A549 (cell line): Measurements from ENCODE around the gene LACTBL1. TPM values are rescaled to one million over a fixed set of nuclear protein-coding genes. Genes with fewer than 3 reads are reported as not detected.

ENCODE experiments used
- ATAC-seq, 2 experiments: fragments of 200-7000 bp in 1 of 2; fragments of >200 bp in 1 of 2; cut with Nextera tagmentation in 1 of 2; cut with Tn5 transposase in 1 of 2; 3 replicates each; pipeline versions ENCODE4 v1.8.0 to v1.9.1; 2018 to 2020; ENCODE audit warnings: mild to moderate bottlenecking in 1 of 2, moderate library complexity in 1 of 2
- CTCF ChIA-PET: fragments of 300-600 bp; sonication (Branson Sonifier 250); formaldehyde crosslinking; extraction: SDS; loops from one replicate; lab custom pipeline; 2021; ENCODE audit warnings: antibody characterized with exemption, inconsistent platforms; lab: Yijun Ruan, JAX
- POLR2A ChIA-PET: fragments of 350-600 bp; formaldehyde crosslinking; extraction: SDS; loops from one replicate; lab custom pipeline; 2021; ENCODE audit warnings: antibody characterized with exemption, inconsistent platforms; lab: Yijun Ruan, JAX
- DNase-seq, 2 experiments: peaks; one replicate each; pipeline versions ENCODE4 v3.0.0 to v3.0.0-alpha.2; 2011 to 2016; ENCODE audit warnings: low read depth in 1 of 2, low spot score in 1 of 2
- FAIRE-seq: peaks from 2 replicates; lab custom pipeline; 2011; peaks lifted over from hg19 to GRCh38; lab: Jason Lieb, UNC
- H3K27ac ChIP-seq, 2 experiments: fragments of >200 bp; sonication (Bioruptor Twin); formaldehyde crosslinking; 3 replicates each; pipeline ENCODE4 v1.5.1; 2016 to 2017
- H3K4me1 ChIP-seq: fragments of >200 bp; sonication (Bioruptor Twin); formaldehyde crosslinking; 3 replicates; pipeline ENCODE4 v1.6.1; 2016
- H3K4me2 ChIP-seq: fragments of >200 bp; sonication (Bioruptor Twin); formaldehyde crosslinking; 3 replicates; pipeline ENCODE4 v1.6.1; 2016
- H3K4me3 ChIP-seq: fragments of >200 bp; sonication (Bioruptor Twin); formaldehyde crosslinking; 3 replicates; pipeline ENCODE4 v1.5.1; 2016
- H3K9me3 ChIP-seq: fragments of >200 bp; sonication (Bioruptor Twin); formaldehyde crosslinking; 3 replicates; pipeline ENCODE4 v1.6.1; 2016
- CBX2 ChIP-seq: fragments of 200-600 bp; sonication (generic); IDR thresholded peaks from 2 replicates; pipeline ENCODE4 v1.6.1; 2016; ENCODE audit warnings: low read depth, mild to moderate bottlenecking, borderline replicate concordance
- CBX8 ChIP-seq: fragments of 200-600 bp; sonication (generic); IDR thresholded peaks from 2 replicates; pipeline ENCODE4 v1.6.1; 2016
- EP300 ChIP-seq, 2 experiments: fragments of >200 bp; sonication (Bioruptor Twin); formaldehyde crosslinking; IDR thresholded peaks; 2 replicates in 1 of 2; 3 replicates in 1 of 2; pipeline ENCODE4 v1.6.1; 2016 to 2017
- ESRRA ChIP-seq: fragments of 150-350 bp; IDR thresholded peaks from 2 replicates; pipeline ENCODE4 v1.6.1; 2014; ENCODE audit warnings: mild to moderate bottlenecking, low read length, borderline replicate concordance
- FOSL2 ChIP-seq, 2 experiments: fragments of 450-650 bp in 1 of 2; fragments of >200 bp in 1 of 2; sonication (Bioruptor Twin) in 1 of 2; formaldehyde crosslinking; IDR thresholded peaks; 2 replicates each; pipeline versions ENCODE4 v1.5.0 to v1.6.1; 2016 to 2020; ENCODE audit warnings: mild to moderate bottlenecking in 1 of 2, moderate library complexity in 1 of 2
- HDAC2 ChIP-seq: fragments of 200-600 bp; sonication (generic); IDR thresholded peaks from 2 replicates; pipeline ENCODE4 v1.6.1; 2016
- HEYL ChIP-seq: fragments of 250-450 bp; sonication (Bioruptor Pico); IDR thresholded peaks from 2 replicates; pipeline ENCODE4 v1.8.0; 2021; ENCODE audit warnings: mild to moderate bottlenecking, moderate library complexity
- HOXA7 ChIP-seq: fragments of 250-450 bp; sonication (Bioruptor Pico); IDR thresholded peaks from 2 replicates; pipeline ENCODE4 v1.5.0; 2020; ENCODE audit warnings: mild to moderate bottlenecking, moderate library complexity
- HOXB5 ChIP-seq: fragments of 250-450 bp; sonication (Bioruptor Pico); IDR thresholded peaks from 2 replicates; pipeline ENCODE4 v1.5.0; 2020; ENCODE audit warnings: mild to moderate bottlenecking, moderate library complexity
- KDM1A ChIP-seq: fragments of 200-600 bp; sonication (generic); IDR thresholded peaks from 2 replicates; pipeline ENCODE4 v1.6.1; 2016; ENCODE audit warnings: low read depth, mild to moderate bottlenecking
- KDM5A ChIP-seq: fragments of 200-600 bp; sonication (generic); IDR thresholded peaks from 2 replicates; pipeline ENCODE4 v1.6.1; 2016; ENCODE audit warnings: antibody characterized with exemption, mild to moderate bottlenecking
- MAFK ChIP-seq: fragments of 450-650 bp; IDR thresholded peaks from 2 replicates; pipeline ENCODE4 v1.6.1; 2014; ENCODE audit not compliant: partially characterized antibody
- NFE2L2 ChIP-seq: fragments of 150-350 bp; conservative IDR thresholded peaks from 2 replicates; pipeline ENCODE4 v1.6.1; 2014; ENCODE audit warnings: low read length
- NPAS2 ChIP-seq: fragments of 250-450 bp; sonication (Bioruptor Pico); IDR thresholded peaks from 2 replicates; pipeline ENCODE4 v1.8.0; 2022; ENCODE audit warnings: mild to moderate bottlenecking, moderate library complexity, borderline replicate concordance
- PHF8 ChIP-seq: fragments of 200-600 bp; sonication (generic); IDR thresholded peaks from 2 replicates; pipeline ENCODE4 v1.6.1; 2016; ENCODE audit warnings: low read depth, mild to moderate bottlenecking, antibody characterized with exemption, moderate library complexity, borderline replicate concordance
- POLR2A ChIP-seq: IDR thresholded peaks from 2 replicates; pipeline ENCODE4 v1.6.1; 2012; ENCODE audit warnings: mild to moderate bottlenecking, low read length
- POLR2AphosphoS2 ChIP-seq: conservative IDR thresholded peaks from 2 replicates; pipeline ENCODE4 v1.6.1; 2012; ENCODE audit warnings: low read length, improper control_type of control experiment, inconsistent platforms
- RARB ChIP-seq: fragments of 250-450 bp; sonication (Bioruptor Pico); IDR thresholded peaks from 2 replicates; pipeline ENCODE4 v1.8.0; 2021; ENCODE audit warnings: mild to moderate bottlenecking, moderate library complexity
- RFX5 ChIP-seq: fragments of 450-650 bp; IDR thresholded peaks from 2 replicates; pipeline ENCODE4 v1.7.1; 2014; ENCODE audit warnings: antibody characterized with exemption, mild to moderate bottlenecking, moderate library complexity
- SMC3 ChIP-seq: fragments of >200 bp; sonication (Bioruptor Twin); formaldehyde crosslinking; IDR thresholded peaks from 3 replicates; pipeline ENCODE4 v1.6.1; 2018; ENCODE audit warnings: inconsistent platforms
- TFCP2L1 ChIP-seq: fragments of 250-450 bp; sonication (Bioruptor Pico); IDR thresholded peaks from 2 replicates; pipeline ENCODE4 v1.5.0; 2021; ENCODE audit warnings: mild to moderate bottlenecking
- TP53 ChIP-seq: fragments of 250-450 bp; sonication (Bioruptor Pico); IDR thresholded peaks from 2 replicates; pipeline ENCODE4 v1.5.0; 2021; ENCODE audit warnings: mild to moderate bottlenecking, moderate library complexity
- ZC3H11A ChIP-seq: fragments of 450-650 bp; IDR thresholded peaks from 2 replicates; pipeline ENCODE4 v1.6.1; 2014; ENCODE audit warnings: antibody characterized with exemption, mild to moderate bottlenecking
- ZNF302 ChIP-seq: fragments of 250-450 bp; sonication (Bioruptor Pico); IDR thresholded peaks from 2 replicates; pipeline ENCODE4 v1.9.0; 2021; ENCODE audit warnings: inconsistent platforms, mild to moderate bottlenecking, moderate library complexity
- WGBS: methylation state at CpG from one replicate; pipeline ENCODE4 v1.1.6; 2017; ENCODE audit errors: missing lambda C conversion rate; 5-methylcytosine and 5-hydroxymethylcytosine counted together
- polyA plus RNA-seq, 4 experiments: library from polyadenylated mRNA; depleted of rRNA in 3 of 4; stranded (reverse); fragments of >200 nt; fragmentation: RNase III in 1 of 4; extraction: RNeasy Plus Mini Kit Qiagen cat#74134 plus additional on column Dnase treatment in 1 of 4; gene quantifications; 2 replicates in 3 of 4; 3 replicates in 1 of 4; pipeline ENCODE4 v1.2.3, GENCODE V29; 2011 to 2017
- TF ChIP-seq, protein P1 (sequence below): fragments of 250-450 bp; sonication (Bioruptor Pico); IDR thresholded peaks from 2 replicates; pipeline ENCODE4 v1.5.0; 2020; ENCODE audit warnings: low read depth, mild to moderate bottlenecking, moderate library complexity
- TF ChIP-seq, protein P2 (sequence below): IDR thresholded peaks from 2 replicates; pipeline ENCODE4 v1.6.1; 2012
- TF ChIP-seq, protein P3 (sequence below): fragments of >200 bp; sonication (Bioruptor Twin); formaldehyde crosslinking; IDR thresholded peaks from 3 replicates; pipeline ENCODE4 v1.5.1; 2016

LACTBL1 gene
- polyA plus RNA-seq, 2 of the 4 experiments (the other 2 are of a cell fraction), result not detected

DNA sequence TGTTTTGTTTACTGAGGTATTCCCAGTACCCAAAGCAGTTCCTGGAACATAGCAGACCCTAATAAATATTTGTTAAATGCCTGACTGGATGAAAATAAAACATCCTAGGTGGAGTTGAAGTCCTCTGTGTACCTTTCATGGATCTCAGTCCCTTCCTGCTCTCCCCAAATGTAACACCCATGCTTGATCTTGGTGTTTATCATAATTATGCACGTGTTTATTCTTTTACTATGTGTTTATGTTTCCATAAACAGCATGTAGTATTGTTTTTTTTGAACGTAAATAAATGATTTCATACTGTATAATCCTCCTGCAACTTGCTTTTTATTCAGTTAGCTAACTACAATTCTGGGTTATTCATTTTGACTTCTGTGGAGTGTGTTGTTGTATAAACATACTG is 4.8 kb downstream of the LACTBL1 start:
- no peak overlapping the region for H3K27ac ChIP-seq
- DNase-seq (no peak), ATAC-seq (no peak), FAIRE-seq (no peak)
- H3K9me3 ChIP-seq, result no peaks in the 10 kb centered on the region
- no peak overlapping the region for H3K4me2 ChIP-seq
- POLR2A ChIA-PET, result no interaction called here
- no peaks in the 10 kb centered on the region; the same call in 2 of the 3 replicates for H3K4me1 ChIP-seq
- TF ChIP-seq CBX8 (no peak), HEYL (CRISPR knock-in tag) (no peak), EP300 (IDR thresholded peaks at IDR 0.05) (no peak), KDM1A (no peak), POLR2AphosphoS2 (no peak), HOXA7 (CRISPR knock-in tag) (no peak), ESRRA (no peak), FOSL2 (IDR thresholded peaks at IDR 0.05) (no peak), FOSL2 (CRISPR knock-in tag; IDR thresholded peaks at IDR 0.05) (no peak), RFX5 (no peak), POLR2A (no peak), MAFK (no peak), TP53 (CRISPR knock-in tag) (no peak)
- TF ChIP-seq, protein P1, sequence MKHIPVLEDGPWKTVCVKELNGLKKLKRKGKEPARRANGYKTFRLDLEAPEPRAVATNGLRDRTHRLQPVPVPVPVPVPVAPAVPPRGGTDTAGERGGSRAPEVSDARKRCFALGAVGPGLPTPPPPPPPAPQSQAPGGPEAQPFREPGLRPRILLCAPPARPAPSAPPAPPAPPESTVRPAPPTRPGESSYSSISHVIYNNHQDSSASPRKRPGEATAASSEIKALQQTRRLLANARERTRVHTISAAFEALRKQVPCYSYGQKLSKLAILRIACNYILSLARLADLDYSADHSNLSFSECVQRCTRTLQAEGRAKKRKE, result no peak
- TF ChIP-seq, protein P2, sequence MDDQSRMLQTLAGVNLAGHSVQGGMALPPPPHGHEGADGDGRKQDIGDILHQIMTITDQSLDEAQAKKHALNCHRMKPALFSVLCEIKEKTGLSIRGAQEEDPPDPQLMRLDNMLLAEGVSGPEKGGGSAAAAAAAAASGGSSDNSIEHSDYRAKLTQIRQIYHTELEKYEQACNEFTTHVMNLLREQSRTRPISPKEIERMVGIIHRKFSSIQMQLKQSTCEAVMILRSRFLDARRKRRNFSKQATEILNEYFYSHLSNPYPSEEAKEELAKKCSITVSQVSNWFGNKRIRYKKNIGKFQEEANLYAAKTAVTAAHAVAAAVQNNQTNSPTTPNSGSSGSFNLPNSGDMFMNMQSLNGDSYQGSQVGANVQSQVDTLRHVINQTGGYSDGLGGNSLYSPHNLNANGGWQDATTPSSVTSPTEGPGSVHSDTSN, result no peak
- no peak overlapping the region for H3K4me3 ChIP-seq
- 15% methylated on average over 2 of the region's 2 CpGs for WGBS
- CTCF ChIA-PET, result no interaction called here

DNA sequence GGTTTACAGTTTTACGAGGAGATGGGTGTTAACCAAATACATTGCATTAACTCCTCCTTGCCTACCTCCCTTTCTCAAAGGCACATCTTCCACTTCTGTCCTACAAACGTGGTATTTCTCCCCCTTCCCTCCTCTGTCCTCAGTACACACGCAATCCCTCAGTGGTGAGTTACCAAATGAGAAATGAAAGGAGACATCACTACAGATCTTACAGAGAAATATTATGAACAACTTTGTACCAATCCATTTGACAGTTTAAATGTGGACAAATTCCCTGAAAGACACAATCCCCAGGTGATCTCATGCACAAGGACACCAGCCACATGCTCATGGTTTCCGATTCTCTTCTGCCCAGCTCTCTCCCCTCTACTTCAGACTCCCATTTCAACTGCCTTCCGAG is 6.4 kb downstream of the LACTBL1 start:
- Histone ChIP-seq H3K4me2 (no peak overlapping the region), H3K27ac (no peak overlapping the region), H3K4me1 (no peaks in the 10 kb centered on the region; the same call in 2 of the 3 replicates), H3K4me3 (no peak overlapping the region), H3K9me3 (no peaks in the 10 kb centered on the region)
- CTCF ChIA-PET, result interaction anchor here (1.2 to 3.7 kb wide), 3 partner anchors 12 to 300 kb away, joined by 3 to 25 read pairs (median 25); no protein-coding TSS in a partner anchor
- TF ChIP-seq ZNF302 (CRISPR knock-in tag) (no peak), SMC3 (no peak), POLR2A (no peak), ZC3H11A (no peak), CBX2 (no peak), PHF8 (no peak)
- TF ChIP-seq, protein P3, sequence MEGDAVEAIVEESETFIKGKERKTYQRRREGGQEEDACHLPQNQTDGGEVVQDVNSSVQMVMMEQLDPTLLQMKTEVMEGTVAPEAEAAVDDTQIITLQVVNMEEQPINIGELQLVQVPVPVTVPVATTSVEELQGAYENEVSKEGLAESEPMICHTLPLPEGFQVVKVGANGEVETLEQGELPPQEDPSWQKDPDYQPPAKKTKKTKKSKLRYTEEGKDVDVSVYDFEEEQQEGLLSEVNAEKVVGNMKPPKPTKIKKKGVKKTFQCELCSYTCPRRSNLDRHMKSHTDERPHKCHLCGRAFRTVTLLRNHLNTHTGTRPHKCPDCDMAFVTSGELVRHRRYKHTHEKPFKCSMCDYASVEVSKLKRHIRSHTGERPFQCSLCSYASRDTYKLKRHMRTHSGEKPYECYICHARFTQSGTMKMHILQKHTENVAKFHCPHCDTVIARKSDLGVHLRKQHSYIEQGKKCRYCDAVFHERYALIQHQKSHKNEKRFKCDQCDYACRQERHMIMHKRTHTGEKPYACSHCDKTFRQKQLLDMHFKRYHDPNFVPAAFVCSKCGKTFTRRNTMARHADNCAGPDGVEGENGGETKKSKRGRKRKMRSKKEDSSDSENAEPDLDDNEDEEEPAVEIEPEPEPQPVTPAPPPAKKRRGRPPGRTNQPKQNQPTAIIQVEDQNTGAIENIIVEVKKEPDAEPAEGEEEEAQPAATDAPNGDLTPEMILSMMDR, result no peak
- POLR2A ChIA-PET, result no interaction called here
- no peak for FAIRE-seq
- ATAC-seq, result no peak
- no peak for DNase-seq
- 59% methylated on average over 5 of the region's 5 CpGs for WGBS

DNA sequence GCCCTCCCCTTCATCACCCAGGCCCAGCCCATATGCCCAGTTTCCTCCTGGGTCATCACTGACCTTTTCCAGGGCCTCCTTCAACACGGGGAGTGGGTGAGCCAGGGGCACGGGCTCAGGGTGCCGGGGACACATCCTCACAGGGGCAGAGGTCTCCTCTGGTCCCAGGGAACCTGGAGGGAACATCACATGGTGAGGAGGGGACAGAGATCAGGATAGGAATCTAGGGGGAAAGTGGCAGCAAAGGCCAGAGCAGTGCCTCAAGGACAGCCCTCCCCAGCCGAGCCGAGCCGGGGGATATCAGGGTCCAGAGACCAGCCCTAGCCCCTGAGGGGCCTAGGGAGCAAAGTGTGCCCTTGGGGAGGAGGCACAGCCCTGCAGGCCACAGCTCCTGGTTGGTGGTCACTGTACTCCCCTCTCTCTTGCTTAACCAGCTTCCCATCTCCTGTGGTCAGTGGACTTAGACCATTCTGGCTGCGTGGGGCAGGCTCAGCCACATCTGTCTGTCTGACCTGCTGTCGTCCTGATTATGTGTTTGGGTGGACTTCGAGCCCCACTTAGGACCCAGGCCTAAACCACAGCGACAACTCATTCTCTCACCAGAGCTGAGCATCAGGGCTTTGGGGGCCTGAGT is 9.5 kb downstream of the LACTBL1 start:
- ChIA-PET CTCF (interaction anchor here (0.8 to 3.7 kb wide), 18 partner anchors 9 to 542 kb away, joined by 3 to 38 read pairs (median 5); partner anchors contain the start of gene LACTBL1), POLR2A (no interaction called here)
- DNase-seq (no peak), ATAC-seq (no peak; a peak in 1 of 6 replicates), FAIRE-seq (no peak)
- Histone ChIP-seq H3K27ac (no peak overlapping the region), H3K9me3 (no peaks in the 10 kb centered on the region), H3K4me2 (no peak overlapping the region), H3K4me1 (no peaks in the 10 kb centered on the region), H3K4me3 (no peak overlapping the region)
- WGBS, result 71% methylated on average over 7 of the region's 10 CpGs
- TF ChIP-seq SMC3, result no peak
- TF ChIP-seq RARB (CRISPR knock-in tag), result no peak
- no peak for TF ChIP-seq KDM5A
- TF ChIP-seq EP300 (IDR thresholded peaks at IDR 0.05), result no peak
- no peak for TF ChIP-seq NPAS2 (CRISPR knock-in tag)
- no peak for TF ChIP-seq ZC3H11A
- TF ChIP-seq HEYL (CRISPR knock-in tag), result no peak
- no peak for TF ChIP-seq NFE2L2
- TF ChIP-seq PHF8, result no peak
- TF ChIP-seq HOXB5 (CRISPR knock-in tag), result no peak
- no peak for TF ChIP-seq TFCP2L1
- TF ChIP-seq HDAC2, result no peak
